Epithelial cell of proximal tubule (primary cell): ENCODE measurements around the gene ZNF772. TPM values are rescaled to one million over a fixed set of nuclear protein-coding genes. Genes with fewer than 3 reads are reported as not detected.
"Not testable (repeated sequence)": the region's sequence is repeated elsewhere in the genome, so short reads cannot be mapped to it uniquely, and the experiment has no call there.

ENCODE experiments used
- DNase-seq: peaks from one replicate; pipeline ENCODE4 v3.0.0-alpha.2; 2011; ENCODE audit warnings: low read depth
- H3K4me3 ChIP-seq: 2 replicates; pipeline ENCODE4 v1.5.1; 2011; ENCODE audit warnings: low read depth, mild to moderate bottlenecking, low read length
- total RNA-seq: library from RNA; depleted of rRNA; stranded (reverse); fragments of >200 nt; gene quantifications from 2 replicates; pipeline ENCODE4 v1.2.3, GENCODE V29; 2015
- TF ChIP-seq, protein P1 (sequence below): conservative IDR thresholded peaks from 2 replicates; pipeline ENCODE4 v1.5.1; 2012; ENCODE audit warnings: low read depth, mild to moderate bottlenecking, low read length

ZNF772 gene
- 6.1 and 6.2 TPM in 2 replicates for total RNA-seq

DNA sequence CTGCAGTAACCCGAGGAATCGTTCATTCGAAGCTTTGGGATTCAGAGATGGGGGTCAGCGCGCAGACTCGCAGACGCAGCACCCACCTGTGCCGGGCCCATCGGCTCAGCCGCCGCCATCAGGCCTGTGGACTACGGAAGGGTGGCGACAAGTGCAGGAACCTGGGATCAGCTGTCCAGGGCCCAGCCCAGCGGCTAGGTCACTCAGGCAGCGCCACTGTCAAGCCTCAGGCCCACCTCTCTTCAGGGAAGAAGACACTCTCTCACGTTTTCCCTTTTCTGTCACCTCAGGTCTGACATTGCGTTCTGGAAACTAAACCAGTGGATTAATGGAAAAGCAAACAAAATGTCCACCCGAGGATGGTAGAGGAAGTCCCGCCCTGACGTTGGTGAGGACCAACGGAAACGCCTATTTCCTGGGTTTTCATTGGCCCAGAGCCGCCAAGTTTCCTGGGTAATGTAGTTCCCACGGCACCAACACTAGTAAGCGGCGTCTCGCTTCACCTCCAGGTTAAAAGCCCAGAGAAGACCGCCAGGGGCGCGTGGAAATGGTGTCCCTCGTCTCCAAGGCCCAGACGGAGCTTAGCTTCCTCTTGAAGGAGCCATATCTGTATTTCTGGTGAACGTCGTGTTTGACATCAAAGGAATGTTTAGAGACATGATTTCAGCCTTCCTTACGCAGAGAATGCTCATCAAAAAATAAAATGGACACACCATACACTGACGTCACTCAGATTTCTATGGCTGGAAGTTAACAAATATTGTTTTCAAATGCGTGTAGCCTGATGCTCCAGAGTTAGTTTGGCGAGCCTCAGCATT, at the start of gene ZNF772:
Gene ZNF772 (minus strand): TSS at position 376 of the 818 bp plus-strand sequence. CDS start 257 bp downstream, at position 119.
- DNase-seq, result peak; percentile 76
- TF ChIP-seq, protein P1, sequence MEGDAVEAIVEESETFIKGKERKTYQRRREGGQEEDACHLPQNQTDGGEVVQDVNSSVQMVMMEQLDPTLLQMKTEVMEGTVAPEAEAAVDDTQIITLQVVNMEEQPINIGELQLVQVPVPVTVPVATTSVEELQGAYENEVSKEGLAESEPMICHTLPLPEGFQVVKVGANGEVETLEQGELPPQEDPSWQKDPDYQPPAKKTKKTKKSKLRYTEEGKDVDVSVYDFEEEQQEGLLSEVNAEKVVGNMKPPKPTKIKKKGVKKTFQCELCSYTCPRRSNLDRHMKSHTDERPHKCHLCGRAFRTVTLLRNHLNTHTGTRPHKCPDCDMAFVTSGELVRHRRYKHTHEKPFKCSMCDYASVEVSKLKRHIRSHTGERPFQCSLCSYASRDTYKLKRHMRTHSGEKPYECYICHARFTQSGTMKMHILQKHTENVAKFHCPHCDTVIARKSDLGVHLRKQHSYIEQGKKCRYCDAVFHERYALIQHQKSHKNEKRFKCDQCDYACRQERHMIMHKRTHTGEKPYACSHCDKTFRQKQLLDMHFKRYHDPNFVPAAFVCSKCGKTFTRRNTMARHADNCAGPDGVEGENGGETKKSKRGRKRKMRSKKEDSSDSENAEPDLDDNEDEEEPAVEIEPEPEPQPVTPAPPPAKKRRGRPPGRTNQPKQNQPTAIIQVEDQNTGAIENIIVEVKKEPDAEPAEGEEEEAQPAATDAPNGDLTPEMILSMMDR, result peak; percentile 73
- H3K4me3 ChIP-seq, result peak within 1 kb of the TSS; percentile 88

DNA sequence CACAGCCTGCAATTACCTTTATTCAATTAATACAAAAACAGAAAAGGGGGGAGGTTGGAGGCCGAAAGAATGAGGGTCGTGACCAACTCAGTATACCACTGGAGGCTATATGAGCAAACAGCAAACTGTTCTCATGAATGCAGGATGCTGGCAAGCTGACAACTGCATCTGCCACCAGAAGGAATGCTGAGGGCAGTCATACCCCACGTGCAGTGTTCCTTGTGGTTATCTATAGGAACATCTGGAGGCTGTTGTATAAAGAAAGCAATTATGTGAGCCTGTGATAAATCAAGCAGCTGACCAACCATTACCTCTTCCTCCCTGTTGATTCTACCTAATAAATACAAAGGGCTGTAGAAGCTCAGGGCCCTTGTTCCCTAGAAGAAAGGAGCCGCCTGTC, 40.7 kb upstream of the ZNF772 start:
- not testable (repeated sequence) for DNase-seq

DNA sequence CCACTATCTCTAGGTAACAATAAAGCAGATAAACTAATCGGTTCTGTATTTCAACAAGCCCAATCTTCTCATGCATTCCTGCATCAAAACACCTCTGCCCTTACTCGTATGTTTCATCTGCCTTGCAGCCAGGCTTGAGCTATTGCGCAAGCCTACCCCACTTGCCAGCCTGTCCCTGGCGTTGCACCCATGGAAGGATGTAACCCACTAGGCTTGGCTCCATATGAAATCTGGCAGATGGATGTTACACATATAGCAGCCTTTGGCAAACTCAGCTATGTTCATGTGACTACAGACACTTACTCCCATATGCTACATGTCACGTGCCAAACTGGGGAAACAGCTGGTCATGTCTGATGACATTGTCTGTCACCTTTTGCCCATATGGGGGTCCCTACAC, 37.9 kb upstream of the ZNF772 start:
- TF ChIP-seq, protein P1, result no peak
- H3K4me3 ChIP-seq, result no peak overlapping the region
- DNase-seq, result no peak

More for the DNA sequence above, 40.7 kb upstream of the ZNF772 start:
- H3K4me3 ChIP-seq, result not testable (repeated sequence)

DNA sequence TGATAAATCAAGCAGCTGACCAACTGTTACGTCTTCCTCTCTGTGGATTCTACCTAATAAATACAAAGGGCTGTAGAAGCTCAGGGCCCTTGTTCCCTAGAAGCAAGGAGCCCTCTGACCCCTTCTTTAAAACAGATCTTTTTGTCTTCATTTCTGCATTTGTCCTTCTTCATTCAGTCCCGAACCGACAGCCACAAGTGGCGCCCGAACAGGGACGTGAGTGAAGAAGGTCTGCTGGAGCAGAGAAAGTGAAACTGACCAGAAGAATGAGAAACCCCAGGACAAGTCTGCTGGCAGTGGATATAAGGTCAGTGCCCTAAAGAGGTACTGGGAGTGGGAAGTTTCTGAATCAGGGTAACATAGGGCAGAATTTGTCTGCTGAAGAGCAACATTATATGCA, 35.5 kb upstream of the ZNF772 start:
- DNase-seq, result no peak
- TF ChIP-seq, protein P1, result no peak
- H3K4me3 ChIP-seq, result no peak overlapping the region

DNA sequence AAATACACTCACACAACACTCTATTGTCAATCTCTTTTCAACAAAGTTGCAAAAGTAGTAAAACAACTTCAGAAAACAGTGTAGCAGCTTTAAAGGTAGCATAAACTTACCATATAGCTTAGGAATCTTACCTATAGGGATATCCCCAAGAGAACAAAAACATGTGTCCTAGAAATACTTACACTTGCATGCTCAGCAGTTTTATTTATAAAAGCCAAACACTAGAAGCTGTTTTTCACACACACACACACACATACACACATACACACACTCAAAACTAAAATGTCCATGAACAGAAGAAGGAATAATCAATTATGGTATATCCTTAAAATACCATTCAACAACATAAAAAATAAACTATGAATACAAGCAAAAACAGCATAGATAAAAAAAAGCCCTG, 34.1 kb upstream of the ZNF772 start:
- no peak for DNase-seq
- TF ChIP-seq, protein P1, result no peak
- no peak overlapping the region for H3K4me3 ChIP-seq

DNA sequence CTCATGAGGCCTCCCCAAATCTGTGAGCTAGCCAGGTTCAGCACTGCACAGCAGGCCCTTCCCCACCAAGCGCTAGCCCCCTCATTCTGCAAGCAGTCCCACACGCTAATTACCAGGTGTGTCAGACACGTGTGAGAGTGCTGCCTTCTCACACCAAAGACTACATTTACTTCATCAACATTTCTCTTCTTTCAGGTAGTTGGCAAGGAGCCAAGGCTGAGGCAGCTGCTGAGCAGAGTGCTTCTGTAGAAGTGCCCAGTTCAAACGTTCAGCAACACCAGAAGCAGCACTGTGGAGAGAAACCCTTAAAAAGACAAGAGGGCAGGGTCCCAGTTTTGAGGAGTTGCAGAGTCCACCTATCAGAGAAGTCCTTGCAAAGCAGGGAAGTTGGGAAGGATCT, 28.8 kb upstream of the ZNF772 start:
- TF ChIP-seq, protein P1, result no peak
- no peak for DNase-seq

DNA sequence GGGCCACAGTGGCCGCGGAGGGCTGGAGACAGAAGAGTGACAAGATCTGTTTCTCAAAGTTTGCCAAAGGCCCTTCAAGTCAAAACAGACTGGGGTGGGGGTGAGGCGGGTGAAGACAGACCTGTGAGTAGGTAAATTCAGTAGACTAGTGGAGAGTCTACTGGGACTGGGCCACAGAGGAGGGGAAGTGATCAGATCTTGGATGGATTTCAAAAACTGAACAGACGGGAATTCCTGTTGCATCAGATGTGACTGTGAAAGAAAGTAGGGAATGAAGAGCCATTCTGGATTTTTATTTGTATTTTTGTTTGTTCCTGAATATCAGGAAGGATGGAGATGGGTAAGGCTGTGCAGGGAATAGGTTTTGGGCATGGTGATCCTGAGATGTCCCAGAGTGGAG, 23.0 kb upstream of the ZNF772 start:
- H3K4me3 ChIP-seq, result peak overlapping the region; percentile 40
- DNase-seq, result not testable (repeated sequence)

More for the DNA sequence above, 28.8 kb upstream of the ZNF772 start:
- H3K4me3 ChIP-seq, result no peak overlapping the region

DNA sequence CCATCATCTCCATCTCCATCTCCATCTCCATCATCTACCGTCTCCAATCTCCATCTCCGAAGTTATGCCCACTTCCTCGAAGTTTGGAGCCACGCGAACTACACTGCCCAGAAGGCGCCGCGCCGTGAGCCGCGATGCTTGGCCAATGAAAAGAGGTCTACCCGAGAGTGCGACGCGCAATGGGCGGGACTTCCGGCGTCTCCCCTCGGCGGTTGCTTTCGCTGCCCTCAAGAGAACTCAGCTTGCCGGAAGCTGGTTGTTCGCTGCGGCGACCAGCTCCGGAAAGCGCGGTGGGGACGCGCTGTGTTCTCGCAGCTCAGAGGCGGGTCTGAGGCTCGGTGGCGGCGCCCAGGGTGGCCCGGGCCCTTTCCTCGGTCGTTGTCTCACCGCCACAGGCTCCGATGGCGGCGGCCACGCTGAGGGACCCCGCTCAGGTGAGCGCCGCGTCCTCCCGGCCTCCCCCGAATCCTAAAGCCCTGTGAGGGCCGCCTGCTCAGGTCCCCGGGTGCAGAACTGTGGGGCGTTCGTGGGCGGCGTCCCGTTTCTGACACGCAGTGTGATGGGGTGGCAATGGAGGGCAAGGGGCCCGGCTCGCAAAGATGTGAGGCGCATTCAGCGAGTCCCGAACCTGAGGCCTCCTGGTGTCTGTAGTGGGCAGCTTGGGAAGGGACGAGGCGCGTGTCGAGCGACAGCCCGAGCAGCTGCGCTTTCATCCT, 22.5 kb upstream of the ZNF772 start, which contains the start of gene ZNF773:
Gene ZNF773 (plus strand): TSS at position 259 of the 716 bp plus-strand sequence. CDS start 143 bp downstream, at position 402.
- peak within 1 kb of the TSS; percentile 75 for H3K4me3 ChIP-seq
- DNase-seq, result peak; percentile 67

DNA sequence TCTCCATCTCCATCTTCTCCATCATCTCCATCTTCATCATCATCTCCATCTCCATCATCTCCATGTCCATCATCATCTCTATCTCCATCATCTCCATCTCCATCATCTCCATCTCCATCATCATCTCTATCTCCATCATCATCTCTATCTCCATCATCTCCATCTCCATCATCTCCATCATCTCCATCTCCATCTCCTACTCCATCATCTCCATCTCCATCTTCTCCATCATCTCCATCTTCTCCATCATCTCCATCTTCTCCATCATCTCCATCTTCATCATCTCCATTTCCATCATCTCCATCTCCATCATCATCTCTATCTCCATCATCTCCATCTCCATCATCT, 21.9 kb upstream of the ZNF772 start:
- DNase-seq, H3K4me3 ChIP-seq: not testable (repeated sequence)

DNA sequence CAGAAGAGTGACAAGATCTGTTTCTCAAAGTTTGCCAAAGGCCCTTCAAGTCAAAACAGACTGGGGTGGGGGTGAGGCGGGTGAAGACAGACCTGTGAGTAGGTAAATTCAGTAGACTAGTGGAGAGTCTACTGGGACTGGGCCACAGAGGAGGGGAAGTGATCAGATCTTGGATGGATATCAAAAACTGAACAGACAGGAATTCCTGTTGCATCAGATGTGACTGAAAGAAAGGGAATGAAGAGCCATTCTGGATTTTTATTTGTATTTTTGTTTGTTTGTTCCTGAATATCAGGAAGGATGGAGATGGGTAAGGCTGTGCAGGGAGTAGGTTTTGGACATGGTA, 10.9 kb upstream of the ZNF772 start:
- H3K4me3 ChIP-seq, result peak overlapping the region; percentile 30
- DNase-seq, result not testable (repeated sequence)
